Tibial artery (tissue), 4 donors: Measurements from ENCODE around the gene CHKA.

Experiments
- DNase-seq, 2 donors: peaks; one replicate each; pipeline ENCODE4 v3.0.0-alpha.2; 2019
- H3K27ac ChIP-seq, 2 donors: fragments of 200-600 bp; sonication (generic) in 1 of 2; 1 replicate in 1 of 2; 2 replicates in 1 of 2; pipeline ENCODE4 v1.5.1; 2018 to 2019; ENCODE audit warnings: mild to moderate bottlenecking in 1 of 2
- H3K27me3 ChIP-seq, 2 donors: fragments of 200-600 bp; sonication (generic) in 1 of 2; one replicate each; pipeline versions ENCODE4 v1.5.1 to v1.6.0; 2016 to 2019
- H3K36me3 ChIP-seq, 3 donors: fragments of 200-600 bp; sonication (generic) in 2 of 3; one replicate each; pipeline ENCODE4 v1.5.1; 2016 to 2019; ENCODE audit warnings: mild to moderate bottlenecking in 2 of 3
- H3K4me1 ChIP-seq, 4 donors: fragments of 200-600 bp; sonication (generic) in 2 of 4; 1 replicate in 3 of 4; 2 replicates in 1 of 4; pipeline ENCODE4 v1.5.1; 2016 to 2019
- H3K4me3 ChIP-seq, 2 donors: fragments of 200-600 bp; sonication (generic) in 1 of 2; 1 replicate in 1 of 2; 2 replicates in 1 of 2; pipeline ENCODE4 v1.5.1; 2018 to 2019; ENCODE audit warnings: mild to moderate bottlenecking in 2 of 2
- H3K9me3 ChIP-seq, 3 donors: fragments of 200-600 bp; sonication (generic) in 1 of 3; one replicate each; pipeline ENCODE4 v1.5.1; 2016 to 2019
- CTCF ChIP-seq, 2 experiments: fragments of 200-600 bp in 1 of 2; fragments of 450-650 bp in 1 of 2; IDR thresholded peaks; one replicate each; pipeline ENCODE4 v1.5.1; 2017 to 2019; ENCODE audit warnings: antibody characterized with exemption in 2 of 2, mild to moderate bottlenecking in 1 of 2, moderate library complexity in 1 of 2
- intact Hi-C: fragments of 100-400 bp; cut with DNase I; formaldehyde crosslinking; loops from one replicate; pipeline ENCODE4 v1.15.0; 2023; ENCODE audit warnings: low total_unique reads

The CHKA gene

GRCh38 chr11:68031144-68031464 is 90.1 kb downstream of the CHKA start:
- H3K27ac ChIP-seq = peak overlapping the region; percentile 80 to 81
- peaks cover 0 to 35% (median 20%) of the 10 kb centered on the region in 3 donors for H3K36me3 ChIP-seq
- intact Hi-C loops = no loop called here
- no peak for TF ChIP-seq CTCF (IDR thresholded peaks at IDR 0.05)
- H3K4me3 ChIP-seq = peak overlapping the region; percentile 64 to 78
- DNase-seq = no peak
- no peaks in the 10 kb centered on the region for H3K9me3 ChIP-seq
- H3K27me3 ChIP-seq = no peaks in the 10 kb centered on the region
- peaks cover 0 to 30% (median 21%) of the 10 kb centered on the region in 4 donors for H3K4me1 ChIP-seq

GRCh38 chr11:68030318-68031143 is 90.7 kb downstream of the CHKA start, which contains the start of gene NDUFS8:
NDUFS8 (plus strand) TSS chr11:68030681; CDS start chr11:68032152, 1,471 bp downstream.
- Histone ChIP-seq H3K9me3 (no peaks in the 10 kb centered on the region), H3K4me1 (peaks cover 0 to 30% (median 21%) of the 10 kb centered on the region in 4 donors), H3K36me3 (peaks cover 0 to 35% (median 20%) of the 10 kb centered on the region in 3 donors), H3K27me3 (no peaks in the 10 kb centered on the region), H3K4me3 (peak within 1 kb of the TSS; percentile 64 to 78), H3K27ac (peak within 1 kb of the TSS; percentile 80 to 81)
- TF ChIP-seq CTCF (IDR thresholded peaks at IDR 0.05) = no peak
- DNase-seq = peak; percentile 98
- intact Hi-C loops = no loop called here

- no peaks in the 10 kb centered on the region for H3K9me3 ChIP-seq
- intact Hi-C loops = no loop called here
- DNase-seq = no peak
- peaks cover 0 to 30% (median 21%) of the 10 kb centered on the region in 4 donors for H3K4me1 ChIP-seq
- TF ChIP-seq CTCF (IDR thresholded peaks at IDR 0.05) = no peak
- peaks cover 4 to 35% (median 31%) of the 10 kb centered on the region in 3 donors for H3K36me3 ChIP-seq
- no peak overlapping the region for H3K27ac ChIP-seq
- no peak overlapping the region for H3K4me3 ChIP-seq
- no peaks in the 10 kb centered on the region for H3K27me3 ChIP-seq
Observed at GRCh38 chr11:68028802-68029545, 92.2 kb downstream of the CHKA start.

GRCh38 chr11:68027667-68028066 is 93.5 kb downstream of the CHKA start:
- Histone ChIP-seq H3K27ac (peak overlapping the region in 1 of 2 donors; percentile 11), H3K4me1 (peaks cover 0 to 24% (median 19%) of the 10 kb centered on the region in 4 donors), H3K36me3 (peaks cover 5 to 24% (median 21%) of the 10 kb centered on the region in 3 donors), H3K9me3 (no peaks in the 10 kb centered on the region), H3K27me3 (no peaks in the 10 kb centered on the region), H3K4me3 (no peak overlapping the region)
- DNase-seq = no peak
- intact Hi-C loops = no loop called here
- no peak for TF ChIP-seq CTCF (IDR thresholded peaks at IDR 0.05)

GRCh38 chr11:68026391-68027105 is 94.6 kb downstream of the CHKA start:
- no peak for TF ChIP-seq CTCF (IDR thresholded peaks at IDR 0.05)
- H3K36me3 ChIP-seq = peaks cover 5 to 23% (median 17%) of the 10 kb centered on the region in 3 donors
- H3K27me3 ChIP-seq = no peaks in the 10 kb centered on the region
- no peak for DNase-seq
- H3K4me3 ChIP-seq = no peak overlapping the region
- H3K27ac ChIP-seq = no peak overlapping the region
- no peaks in the 10 kb centered on the region for H3K9me3 ChIP-seq
- intact Hi-C loops = no loop called here
- peaks cover 0 to 13% (median 11%) of the 10 kb centered on the region in 4 donors for H3K4me1 ChIP-seq
